K562 (cell line): ENCODE results near the gene TECPR2. TPM values are rescaled to one million over a fixed set of nuclear protein-coding genes. Genes with fewer than 3 reads are reported as not detected.

ENCODE experiments used
- BRF2 ChIP-seq: IDR thresholded peaks from 3 replicates; pipeline ENCODE4 v1.6.1; 2011; ENCODE audit warnings: borderline replicate concordance, mild to moderate bottlenecking; ENCODE audit not compliant: insufficient read length, insufficient read depth
- CXXC5 ChIP-seq: fragments of 250-450 bp; sonication (Bioruptor Pico); IDR thresholded peaks from 2 replicates; pipeline ENCODE4 v1.8.0; 2022; ENCODE audit warnings: inconsistent platforms, mild to moderate bottlenecking, moderate library complexity
- DMBX1 ChIP-seq: fragments of 250-450 bp; sonication (Bioruptor Pico); IDR thresholded peaks from 2 replicates; pipeline ENCODE4 v1.8.0; 2022; ENCODE audit warnings: inconsistent platforms, mild to moderate bottlenecking, moderate library complexity, borderline replicate concordance
- EHMT2 ChIP-seq: fragments of 450-650 bp; IDR thresholded peaks from 2 replicates; pipeline ENCODE4 v1.6.1; 2018; ENCODE audit warnings: antibody characterized with exemption
- FOXA3 ChIP-seq, 2 experiments: fragments of 450-650 bp in 1 of 2; sonication (generic) in 1 of 2; formaldehyde crosslinking; IDR thresholded peaks in 1 of 2; conservative IDR thresholded peaks in 1 of 2; 2 replicates each; pipeline versions ENCODE4 v1.4.0 to v1.8.0; 2020 to 2022; ENCODE audit warnings: mild to moderate bottlenecking in 2 of 2, missing genetic modification reagents in 1 of 2
- FOXJ2 ChIP-seq: fragments of 200-800 bp; sonication (Bioruptor generic); IDR thresholded peaks from 2 replicates; pipeline ENCODE4 v1.6.1; 2016; ENCODE audit warnings: missing genetic modification characterization, missing compliant biosample characterization
- FOXJ3 ChIP-seq: sonication (generic); formaldehyde crosslinking; IDR thresholded peaks from 2 replicates; pipeline ENCODE4 v1.4.0; 2020; ENCODE audit warnings: mild to moderate bottlenecking, missing genetic modification reagents
- GMEB1 ChIP-seq: fragments of 250-450 bp; sonication (Bioruptor Pico); IDR thresholded peaks from 2 replicates; pipeline ENCODE4 v1.4.0; 2020; ENCODE audit warnings: mild to moderate bottlenecking
- KLF1 ChIP-seq: fragments of 450-650 bp; IDR thresholded peaks from 2 replicates; pipeline ENCODE4 v1.6.1; 2016; ENCODE audit warnings: missing genetic modification characterization, missing compliant biosample characterization
- MTF1 ChIP-seq: fragments of 250-450 bp; sonication (Bioruptor Pico); IDR thresholded peaks from 2 replicates; pipeline ENCODE4 v1.9.0; 2021; ENCODE audit warnings: moderate library complexity, mild to moderate bottlenecking, inconsistent platforms, borderline replicate concordance
- NCOA6 ChIP-seq: fragments of 450-650 bp; IDR thresholded peaks from 2 replicates; pipeline ENCODE4 v1.6.1; 2017; ENCODE audit warnings: mild to moderate bottlenecking
- NONO ChIP-seq, 2 experiments: fragments of 200-400 bp in 1 of 2; fragments of 450-650 bp in 1 of 2; formaldehyde crosslinking in 1 of 2; IDR thresholded peaks; 2 replicates each; pipeline ENCODE4 v1.6.1; 2017; ENCODE audit warnings: low read depth in 2 of 2, mild to moderate bottlenecking in 2 of 2, moderate library complexity in 2 of 2, low read length in 1 of 2
- STAT6 ChIP-seq: sonication (generic); formaldehyde crosslinking; IDR thresholded peaks from 2 replicates; pipeline ENCODE4 v1.8.1; 2023; ENCODE audit warnings: mild to moderate bottlenecking, missing genetic modification reagents
- THRA ChIP-seq: fragments of 450-650 bp; IDR thresholded peaks from 2 replicates; pipeline ENCODE4 v1.6.1; 2017; ENCODE audit warnings: mild to moderate bottlenecking, moderate library complexity
- USF2 ChIP-seq: sonication (generic); formaldehyde crosslinking; IDR thresholded peaks from 2 replicates; pipeline ENCODE4 v1.5.0; 2020; ENCODE audit warnings: missing genetic modification reagents
- ZBTB7A ChIP-seq: IDR thresholded peaks from 2 replicates; pipeline ENCODE4 v1.6.1; 2011; ENCODE audit warnings: low read depth, mild to moderate bottlenecking, low read length, moderate library complexity, borderline replicate concordance; ENCODE audit not compliant: control insufficient read depth
- ZFPM2 ChIP-seq: fragments of 250-450 bp; sonication (Bioruptor Pico); IDR thresholded peaks from 2 replicates; pipeline ENCODE4 v1.5.1; 2022; ENCODE audit warnings: mild to moderate bottlenecking
- ZFX ChIP-seq: sonication (generic); formaldehyde crosslinking; IDR thresholded peaks from 2 replicates; pipeline ENCODE4 v1.8.0; 2022; ENCODE audit warnings: mild to moderate bottlenecking, missing genetic modification reagents, moderate library complexity
- ZNF239 ChIP-seq: fragments of 250-450 bp; sonication (Bioruptor Pico); IDR thresholded peaks from 2 replicates; pipeline ENCODE4 v1.4.0; 2020; ENCODE audit warnings: mild to moderate bottlenecking
- ZNF507 ChIP-seq: conservative IDR thresholded peaks from 2 replicates; pipeline ENCODE4 v1.6.1; 2017; ENCODE audit warnings: missing genetic modification characterization, missing compliant biosample characterization
- polyA plus RNA-seq, 8 experiments: library from polyadenylated mRNA; depleted of rRNA in 4 of 8; stranded (reverse) in 5 of 8; unstranded in 3 of 8; fragments of >200 nt; fragmentation: Nextera tagmentation in 2 of 8; fragmentation: Illumina TruSeq in 1 of 8; extraction: Ambion mirVana in 2 of 8; extraction: Trizol in 1 of 8; gene quantifications; 2 replicates each; pipeline versions ENCODE4 v1.2.1 to v1.2.3, GENCODE V29; 2011 to 2014; ENCODE audit warnings: inconsistent platforms in 1 of 8, missing spikeins in 1 of 8
- total RNA-seq, 7 experiments: library from RNA; depleted of rRNA in 6 of 7; stranded (reverse); fragments of >200 nt in 6 of 7; fragmentation: Illumina TruSeq in 2 of 7; extraction: Trizol in 2 of 7; gene quantifications; 2 replicates each; pipeline versions ENCODE4 v1.2.1 to v1.2.3, GENCODE V29; 2011 to 2021; ENCODE audit warnings: low replicate concordance in 1 of 7

Gene TECPR2
- total and polyA plus RNA-seq, 9 of the 15 experiments (the other 6 are each of a cell fraction or from before 2014, with no cell fraction given) = 0.04 to 3.0 (median 0.83) TPM

GRCh38 chr14:102516531-102517391 is 154.0 kb downstream of the TECPR2 start (continued):
- TF ChIP-seq NCOA6 (no peak), STAT6 (no peak), CXXC5 (CRISPR knock-in tag) (no peak; the same call in 1 of the 2 replicates), DMBX1 (CRISPR knock-in tag) (no peak), THRA (no peak), FOXJ3 (CRISPR knock-in tag) (no peak), MTF1 (no peak), GMEB1 (CRISPR knock-in tag) (no peak), ZFX (CRISPR knock-in tag) (peak; percentile 67), NONO (IDR thresholded peaks at IDR 0.05; ENCODE audit: low read depth in 2 of 2, low read length in 1 of 2) (no peak), ZNF239 (CRISPR knock-in tag) (no peak), ZNF507 (tag) (no peak), FOXA3 (CRISPR knock-in tag; conservative IDR thresholded peaks at IDR 0.05 in 1 of 2, IDR thresholded peaks at IDR 0.05 in 1 of 2) (no peak), USF2 (CRISPR knock-in tag) (no peak), FOXJ2 (no peak), BRF2 (no peak), ZFPM2 (CRISPR knock-in tag) (no peak), KLF1 (no peak), ZBTB7A (peak; percentile 97), EHMT2 (no peak)
